ENCODE data around the gene RNASE11. TPM values are rescaled to one million over a fixed set of nuclear protein-coding genes. Genes with fewer than 3 reads are reported as not detected.
"Not testable (repeated sequence)": the region's sequence is repeated elsewhere in the genome, so short reads cannot be mapped to it uniquely, and the experiment has no call there.

The RNASE11 gene
- total RNA-seq, 1 donor from 2014 or later: not detected

DNA sequence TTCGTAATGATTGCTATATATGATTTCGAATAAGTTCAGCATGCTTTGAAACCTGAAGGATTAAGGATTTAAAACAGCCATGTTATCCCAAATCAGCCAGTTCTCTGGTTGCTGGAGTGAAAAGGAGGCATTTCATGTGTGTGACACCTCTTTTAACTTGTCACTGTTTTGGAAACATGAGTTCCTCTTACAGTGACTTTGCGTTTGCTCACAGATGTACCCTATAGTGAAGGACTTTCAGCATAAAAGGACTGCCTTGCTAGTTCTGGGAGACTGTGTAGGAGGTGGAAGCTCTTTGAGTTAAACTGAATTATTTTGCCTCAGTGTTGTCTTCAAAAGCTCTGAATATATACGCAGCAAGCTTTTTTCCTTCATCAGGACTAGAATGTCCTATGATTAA is 7.6 kb downstream of the RNASE11 start:
- ATAC-seq: no peak

DNA sequence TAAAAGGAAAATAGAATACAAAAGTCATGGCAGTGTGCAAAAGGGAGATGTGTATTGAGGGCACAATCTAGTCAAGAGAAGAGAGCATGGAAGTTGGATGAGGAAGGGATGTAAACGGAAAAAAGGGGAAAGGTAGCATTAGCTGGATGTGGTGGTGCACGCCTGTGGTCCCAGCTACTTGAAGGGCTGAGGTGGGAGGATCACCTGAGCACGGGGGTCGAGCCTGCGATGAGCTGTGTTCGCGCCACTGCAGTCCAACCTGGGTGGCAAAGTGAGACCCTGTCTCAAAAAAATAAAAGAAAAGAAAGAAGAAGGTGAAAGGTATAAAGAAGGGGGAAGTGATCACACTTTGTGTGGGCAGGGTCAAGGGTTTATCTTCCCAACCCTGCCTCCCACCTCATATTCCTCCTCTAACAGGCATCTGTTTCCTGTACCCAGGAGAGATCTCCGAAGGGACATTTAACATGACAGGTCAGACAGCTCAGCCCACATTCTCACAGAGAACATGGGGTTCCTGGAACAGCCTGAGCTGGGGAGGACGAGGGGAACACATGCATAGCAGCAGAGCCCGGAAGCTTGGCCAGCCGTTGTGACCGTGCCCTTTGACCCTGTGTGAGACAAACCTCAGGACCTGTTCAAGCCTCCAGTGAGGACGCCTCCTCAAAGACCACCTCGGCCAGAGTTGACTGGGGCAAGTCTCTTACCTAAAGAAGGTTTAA is 8.9 kb downstream of the RNASE11 start:
- no peak for ATAC-seq

DNA sequence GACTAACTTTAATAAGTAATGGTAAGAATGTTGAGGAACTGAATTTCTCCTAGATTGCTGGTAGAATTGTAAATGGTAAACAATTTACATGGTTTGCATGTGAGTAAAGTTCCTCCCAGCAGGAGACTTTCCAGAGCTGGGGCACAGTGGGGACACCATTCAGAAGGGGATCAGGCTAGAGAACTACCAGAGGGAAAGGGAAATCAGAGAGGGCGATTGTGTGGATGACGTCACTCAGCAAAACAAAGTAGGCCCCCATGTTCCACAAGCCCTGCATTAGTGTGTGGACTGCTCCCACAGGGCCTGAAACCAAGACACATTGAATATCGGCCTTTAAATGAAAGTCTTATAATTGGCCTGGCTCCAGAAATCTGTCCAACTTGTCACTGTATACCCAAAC is 9.5 kb downstream of the RNASE11 start:
- ATAC-seq: no peak

DNA sequence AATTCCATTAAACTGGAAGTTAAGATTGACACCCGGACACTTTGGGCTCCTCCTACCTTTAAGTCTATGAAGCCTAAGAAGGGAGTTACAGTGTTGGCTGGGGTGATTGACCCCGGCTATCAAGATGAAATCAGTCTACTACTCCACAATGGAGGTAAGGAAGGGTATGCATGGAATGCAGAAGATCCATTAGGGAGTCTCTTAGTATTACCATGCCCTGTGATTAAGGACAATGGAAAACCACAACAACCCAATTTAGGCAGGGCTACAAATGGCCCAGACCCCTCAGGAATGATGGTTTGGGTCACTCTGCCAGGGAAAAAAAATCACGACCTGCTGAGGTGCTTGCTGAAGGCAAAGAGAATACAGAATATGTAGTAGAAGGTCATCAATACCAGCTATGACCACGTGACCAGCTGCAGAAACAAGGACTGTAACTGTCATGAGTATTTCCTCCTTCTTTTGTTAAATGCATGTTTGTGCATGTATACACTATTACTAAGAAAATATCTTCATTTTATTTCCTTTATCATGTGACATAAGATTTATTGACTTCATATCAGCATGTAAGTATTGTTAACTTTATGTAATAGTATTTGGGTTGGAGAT is 15.3 kb downstream of the RNASE11 start:
- not testable (repeated sequence) for ATAC-seq

DNA sequence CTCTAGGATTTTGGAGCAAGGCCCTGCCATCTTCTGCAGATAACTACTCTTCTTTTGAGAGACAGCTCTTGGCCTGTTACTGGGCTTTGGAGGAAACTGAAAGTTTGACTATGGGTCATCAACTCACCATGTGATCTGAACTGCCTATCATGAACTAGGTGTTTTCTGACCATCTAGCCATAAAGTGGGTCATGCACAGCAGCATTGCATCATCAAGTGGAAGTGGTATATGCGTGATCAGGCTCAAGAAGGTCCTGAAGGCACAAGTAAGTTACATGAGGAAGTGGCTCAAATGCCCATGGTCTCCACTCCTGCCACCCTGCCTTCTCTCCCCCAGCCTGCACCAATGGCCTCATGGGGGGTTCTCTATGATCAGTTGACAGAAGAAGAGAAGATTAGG is 17.1 kb downstream of the RNASE11 start:
- not testable (repeated sequence) for ATAC-seq

DNA sequence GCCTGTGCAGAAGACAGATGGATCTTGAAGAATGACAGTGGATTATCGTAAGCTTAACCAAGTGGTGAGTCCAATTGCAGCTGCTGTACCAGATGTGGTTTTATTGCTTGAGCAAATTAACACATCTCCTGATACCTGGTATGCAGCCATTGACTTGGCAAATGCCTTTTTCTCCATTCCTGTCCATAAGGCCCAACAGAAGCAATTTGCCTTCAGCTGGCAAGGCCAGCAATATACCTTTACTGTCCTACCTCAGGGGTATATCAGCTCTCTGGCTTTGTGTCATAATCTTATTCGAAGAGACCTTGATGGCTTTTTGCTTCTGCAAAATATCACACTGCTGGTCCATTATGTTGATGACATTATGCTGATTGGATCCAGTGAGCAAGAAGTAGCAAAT is 17.9 kb downstream of the RNASE11 start:
- not testable (repeated sequence) for ATAC-seq

DNA sequence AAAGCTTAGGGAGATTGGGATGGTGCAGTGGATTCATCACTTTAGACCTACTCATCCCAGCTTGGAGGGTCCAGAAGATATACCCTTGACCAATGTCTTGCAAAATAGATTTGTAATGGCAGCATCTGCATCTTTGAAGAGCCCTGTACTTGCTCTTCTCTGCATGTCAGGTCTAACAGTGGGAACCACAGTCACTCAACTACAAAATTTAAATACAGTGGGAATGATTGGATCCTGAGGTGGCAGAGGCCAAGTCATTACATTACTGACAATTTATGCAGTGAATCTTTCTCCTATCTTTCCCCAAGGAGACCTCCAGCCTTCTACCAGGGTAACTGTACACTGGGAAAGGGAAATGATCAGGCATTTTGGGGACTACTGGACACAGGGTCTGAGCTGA is 18.7 kb downstream of the RNASE11 start:
- ATAC-seq: no peak

DNA sequence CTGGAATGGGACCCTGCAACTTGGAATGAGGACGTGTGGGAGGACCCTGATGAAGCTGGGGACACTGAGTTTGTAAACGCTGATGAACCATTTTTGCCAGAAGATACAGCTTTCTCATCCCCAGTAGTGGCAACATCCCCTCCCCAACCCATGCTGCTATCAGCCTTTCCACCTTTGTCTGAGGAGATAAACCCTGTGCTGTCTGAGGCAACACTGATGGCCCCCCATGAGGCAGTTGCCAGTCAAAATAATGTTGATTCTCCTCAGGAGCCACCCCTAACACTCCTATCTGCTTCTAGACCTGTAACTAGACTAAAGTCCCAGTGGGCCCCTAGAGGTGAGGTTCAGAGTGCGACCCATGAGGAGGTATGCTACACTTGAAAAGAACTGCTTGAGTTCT is 19.4 kb downstream of the RNASE11 start:
- ATAC-seq: no peak

DNA sequence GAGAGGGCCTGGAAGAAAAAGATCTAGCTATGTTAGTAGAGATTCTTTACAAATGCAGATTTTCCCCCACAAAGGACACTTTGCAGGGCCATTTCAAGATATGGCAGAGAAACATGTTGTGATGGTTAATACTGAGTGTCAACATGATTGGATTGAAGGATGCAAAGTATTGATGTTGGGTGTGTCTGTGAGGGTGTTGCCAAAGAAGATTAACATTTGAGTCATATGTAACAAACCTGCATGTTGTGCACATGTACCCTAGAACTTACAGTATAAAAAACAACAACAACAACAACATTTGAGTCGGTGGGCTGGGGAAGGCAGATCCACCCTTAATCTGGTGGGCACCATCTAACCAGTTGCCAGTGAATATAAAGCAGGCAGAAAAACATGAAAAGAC is 20.6 kb downstream of the RNASE11 start:
- not testable (repeated sequence) for ATAC-seq

DNA sequence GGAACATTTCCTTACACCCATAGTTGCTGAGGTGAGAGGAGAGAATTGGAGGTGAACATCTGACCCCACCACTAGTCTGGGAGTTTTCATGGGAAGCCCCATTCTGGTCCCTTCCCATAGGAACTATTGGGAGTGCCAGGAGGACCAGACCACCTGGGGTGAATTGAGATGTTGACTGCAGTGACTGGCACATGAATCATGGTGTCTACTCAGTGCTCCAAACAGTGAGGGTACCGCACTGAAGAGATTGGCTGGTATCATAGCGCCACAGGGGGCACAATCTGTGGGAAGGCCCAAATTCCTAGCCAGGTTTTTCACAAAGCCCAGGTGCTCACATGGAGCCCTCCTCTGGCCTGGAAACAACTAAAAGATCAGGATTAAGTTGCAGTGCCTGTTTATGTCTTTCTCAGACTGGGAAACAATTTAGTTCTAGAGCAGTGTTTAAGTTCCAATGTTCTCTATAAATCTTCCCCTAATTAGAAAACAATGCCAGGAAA is 23.3 kb downstream of the RNASE11 start:
- ATAC-seq: no peak

DNA sequence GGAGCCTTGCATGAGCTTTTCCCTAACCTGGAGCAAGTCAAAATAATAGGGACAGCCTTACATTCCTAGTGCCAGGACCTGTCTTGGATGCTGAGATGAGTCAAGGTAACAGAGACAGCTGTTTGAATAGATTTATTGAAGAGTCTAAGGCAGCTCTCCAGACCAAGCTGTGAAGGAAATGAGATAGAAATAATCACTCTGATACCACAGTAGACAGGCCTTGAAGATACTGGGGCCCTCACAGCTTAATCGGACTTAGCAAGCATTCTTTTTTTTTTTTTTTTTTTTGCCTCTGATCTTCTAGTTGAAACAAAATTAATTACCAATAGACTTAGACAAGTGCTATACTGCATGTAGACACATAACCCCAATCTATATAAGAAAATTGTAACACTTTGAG is 23.8 kb downstream of the RNASE11 start:
- no peak for ATAC-seq

DNA sequence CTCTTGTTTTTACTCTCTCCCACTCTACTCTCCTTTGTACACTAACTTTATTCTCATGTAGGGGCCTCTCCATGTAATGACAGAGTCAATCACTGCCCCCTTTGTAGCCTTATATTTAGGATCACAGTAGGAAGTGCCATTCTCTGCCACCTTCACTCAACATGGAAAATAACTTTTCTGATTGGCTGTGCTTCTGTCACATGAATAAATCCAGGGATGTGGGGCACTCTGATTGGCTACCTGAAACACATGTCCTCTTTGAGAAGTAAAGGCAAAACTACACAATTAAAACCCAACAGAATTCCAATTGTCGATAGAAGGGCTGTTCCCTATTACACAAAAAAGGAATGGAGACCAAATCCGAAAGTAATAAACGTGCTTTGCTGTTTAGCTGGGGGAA is 26.8 kb downstream of the RNASE11 start, which contains the start of gene RNASE9:
RNASE9 (minus strand) TSS at position 87 of the 400 bp plus-strand sequence.
- no peak for ATAC-seq

DNA sequence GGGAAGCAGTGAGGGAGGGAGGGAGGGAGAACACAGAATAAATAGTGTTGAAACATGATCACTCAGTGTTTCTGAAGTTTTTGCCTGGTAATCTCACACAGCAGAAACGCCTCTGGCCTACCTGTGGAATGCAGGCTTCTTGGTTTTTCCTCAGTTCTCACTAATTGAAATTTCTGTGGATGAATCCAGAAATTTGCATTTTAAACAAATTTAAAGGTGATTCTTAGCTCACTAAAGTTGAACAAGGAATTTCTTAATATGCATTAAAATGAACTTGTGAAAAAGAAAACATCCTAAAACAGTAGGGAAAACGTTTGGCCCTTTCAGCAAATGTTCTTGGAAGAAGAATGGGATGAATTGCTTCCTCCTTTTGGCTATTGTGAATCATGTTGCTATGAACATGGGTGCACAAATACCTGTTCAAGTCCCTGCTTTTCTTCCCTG is 28.3 kb downstream of the RNASE11 start:
- no peak for ATAC-seq

DNA sequence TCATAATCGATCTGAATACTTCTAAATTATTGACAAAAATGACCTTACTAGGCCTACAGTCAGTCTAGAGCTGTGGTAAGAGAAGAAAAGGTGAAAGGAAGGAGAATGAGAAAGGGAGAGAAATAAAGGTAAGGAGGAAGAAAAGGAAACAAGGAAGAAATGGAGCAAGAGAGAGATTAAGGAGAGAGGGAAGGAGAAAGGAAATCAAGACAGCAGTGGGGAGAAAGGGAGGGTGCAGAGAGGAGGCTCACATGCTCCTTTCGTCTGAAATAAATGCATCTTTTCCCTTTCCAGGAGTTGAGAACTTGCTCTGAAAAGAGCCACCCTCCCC is 30.6 kb downstream of the RNASE11 start:
- no peak for ATAC-seq

DNA sequence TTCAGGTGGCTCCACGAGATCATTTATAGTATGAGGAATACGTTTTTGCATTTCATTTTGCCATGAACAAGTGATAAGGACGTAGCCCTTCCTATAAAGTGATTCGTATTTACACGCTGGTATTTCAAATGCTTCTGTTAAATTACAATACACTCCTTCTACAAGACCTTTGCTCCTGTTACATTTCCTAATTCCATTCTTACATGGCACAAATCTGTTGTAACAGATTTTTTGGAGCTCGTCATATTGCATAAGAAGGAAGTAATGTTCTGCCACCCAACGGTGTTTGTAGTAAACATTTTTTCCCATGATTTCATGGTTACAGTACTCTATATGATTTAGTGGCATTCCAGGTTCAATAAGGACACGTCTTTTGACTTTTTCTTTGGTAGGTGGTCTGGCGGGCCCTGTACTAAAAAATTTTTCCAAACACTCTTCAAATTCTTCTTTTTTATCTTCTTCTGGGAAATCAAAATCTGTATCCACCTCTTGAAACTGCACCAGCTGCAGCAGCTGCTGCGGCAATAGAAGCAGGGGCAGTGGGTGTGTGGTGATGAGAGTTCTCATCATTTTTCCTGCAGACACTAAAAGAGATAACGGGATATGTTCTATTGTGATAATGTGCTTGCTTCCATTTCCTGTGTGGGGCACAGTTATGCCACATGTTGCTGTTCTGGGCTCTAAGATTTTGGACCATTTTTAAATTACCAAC is 31.1 kb downstream of the RNASE11 start:
- no peak for ATAC-seq

DNA sequence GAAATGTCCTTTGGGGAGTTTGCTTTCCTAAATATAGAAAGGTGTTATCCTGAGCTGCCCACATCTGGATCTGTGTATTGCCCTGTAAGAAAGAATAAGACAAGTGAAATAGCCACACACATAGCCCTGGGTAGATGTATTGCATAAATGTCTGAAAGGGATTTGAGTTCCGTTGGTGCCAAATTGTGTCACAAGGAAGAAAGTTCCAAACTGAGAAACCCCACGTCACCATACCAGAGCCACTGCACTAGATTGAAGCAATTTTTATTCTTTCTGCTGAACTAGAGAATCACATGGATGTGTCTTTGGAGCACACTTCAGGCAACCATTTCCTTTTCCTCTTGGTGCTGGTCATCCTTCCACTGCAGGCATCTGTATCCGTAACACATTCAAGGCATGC is 32.0 kb downstream of the RNASE11 start:
- ATAC-seq: no peak

DNA sequence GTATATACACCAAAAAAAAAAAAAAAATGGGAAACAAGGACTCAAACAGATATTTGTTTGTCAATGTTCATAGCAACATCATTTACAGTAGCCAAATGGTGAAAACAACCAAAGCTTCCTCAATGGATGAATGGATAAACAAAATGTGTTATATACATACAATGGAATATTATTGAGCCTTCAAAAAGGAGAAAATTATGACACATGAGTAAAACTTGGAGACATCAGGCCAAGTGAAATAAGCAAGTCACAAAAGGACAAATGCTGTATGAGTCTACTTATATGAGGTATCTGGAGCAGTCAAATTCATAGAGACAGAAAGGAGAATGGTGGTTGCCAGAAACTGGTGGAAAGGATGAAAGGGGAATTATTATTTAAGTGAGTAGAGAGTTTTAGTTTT is 34.8 kb downstream of the RNASE11 start:
- no peak for ATAC-seq

DNA sequence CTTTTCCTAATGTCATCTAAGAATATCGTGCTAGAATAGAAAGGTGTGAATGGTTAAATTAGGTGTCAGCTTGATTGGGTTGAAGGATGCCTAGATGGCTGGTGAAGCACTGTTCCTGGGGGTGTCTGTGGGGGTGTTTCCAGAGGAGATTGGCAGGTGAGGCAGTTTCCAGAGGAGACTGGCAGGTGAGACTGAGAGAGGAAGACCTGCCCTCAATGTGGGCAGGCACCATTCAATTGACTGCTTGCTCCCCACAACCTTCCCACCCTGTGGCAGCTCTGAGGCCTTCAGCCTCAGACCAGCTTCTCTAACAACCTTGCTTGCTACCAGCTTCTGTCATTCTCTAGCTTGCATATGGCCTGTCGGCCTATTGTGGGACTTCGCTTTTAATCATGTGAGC is 36.2 kb downstream of the RNASE11 start:
- ATAC-seq: no peak

DNA sequence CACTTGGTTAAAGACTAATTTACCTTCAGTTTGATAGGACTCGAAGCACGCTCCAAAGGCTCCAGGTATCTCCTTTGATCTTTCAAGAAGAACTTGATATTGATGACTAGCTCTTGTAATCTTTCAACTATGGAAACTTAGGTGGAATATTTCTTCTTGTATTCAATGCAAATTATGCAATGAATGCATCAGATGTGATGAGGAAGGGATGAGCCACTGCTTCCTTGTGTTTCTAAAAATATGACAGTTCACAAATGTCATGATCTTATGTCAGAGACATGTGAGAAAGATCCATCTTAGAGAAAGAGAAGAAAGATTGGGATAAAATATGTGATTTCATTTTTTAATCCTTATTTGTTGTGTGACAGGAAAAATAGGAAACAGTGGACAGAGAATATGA is 36.9 kb downstream of the RNASE11 start:
- ATAC-seq: no peak

DNA sequence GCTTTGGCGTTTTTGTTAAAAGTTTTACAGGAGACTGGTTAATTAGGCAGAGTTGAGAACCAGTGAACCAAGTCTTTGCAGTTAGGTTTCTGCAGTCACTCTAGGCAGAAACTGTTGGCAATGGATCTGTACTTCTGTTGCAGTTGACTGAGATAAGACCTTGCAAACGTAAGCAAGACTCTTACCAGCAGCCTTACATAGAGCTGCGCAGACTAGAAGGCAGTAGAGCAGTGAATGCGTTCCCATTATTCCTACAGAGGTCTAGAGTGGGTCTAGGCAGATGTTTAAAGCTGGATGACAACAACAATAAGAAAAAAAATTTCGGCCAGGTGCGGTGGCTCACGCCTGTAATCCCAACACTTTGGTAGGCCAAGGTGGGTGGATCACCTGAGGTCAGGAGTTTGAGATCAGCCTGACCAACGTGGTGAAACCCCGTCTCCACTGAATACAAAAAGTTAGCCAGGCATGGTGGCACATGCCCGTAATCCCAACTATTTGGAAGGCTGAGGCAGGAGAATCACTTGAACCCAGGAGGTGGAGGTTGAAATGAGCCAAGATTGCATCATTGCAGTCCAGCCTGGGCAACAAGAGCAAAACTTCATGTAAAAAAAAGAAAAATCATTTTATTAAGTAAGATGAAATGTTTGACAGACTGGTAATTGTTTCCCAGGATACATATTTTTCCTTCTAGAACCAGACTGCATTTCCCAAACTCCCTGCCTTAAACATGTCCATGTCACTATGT is 39.2 kb downstream of the RNASE11 start:
- no peak for ATAC-seq

DNA sequence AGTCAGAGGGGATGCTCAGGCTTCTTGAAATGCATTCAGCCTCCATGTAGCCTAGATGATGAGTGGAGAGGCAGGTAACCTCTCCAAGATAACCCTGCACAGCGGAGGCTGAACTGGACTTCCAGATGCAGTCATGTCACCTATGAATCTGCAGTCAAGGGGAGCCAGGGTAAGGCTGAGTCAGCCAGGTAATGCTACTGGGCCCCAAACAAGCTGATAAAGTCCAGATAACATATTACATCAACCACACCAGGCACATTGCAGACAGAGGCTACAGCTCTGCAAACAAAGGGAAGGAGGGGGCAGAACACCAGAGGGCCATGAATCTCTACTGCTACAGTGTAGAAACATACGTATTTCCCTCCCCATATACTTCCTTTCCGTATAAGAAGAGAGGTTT is 40.9 kb downstream of the RNASE11 start:
- ATAC-seq: no peak

DNA sequence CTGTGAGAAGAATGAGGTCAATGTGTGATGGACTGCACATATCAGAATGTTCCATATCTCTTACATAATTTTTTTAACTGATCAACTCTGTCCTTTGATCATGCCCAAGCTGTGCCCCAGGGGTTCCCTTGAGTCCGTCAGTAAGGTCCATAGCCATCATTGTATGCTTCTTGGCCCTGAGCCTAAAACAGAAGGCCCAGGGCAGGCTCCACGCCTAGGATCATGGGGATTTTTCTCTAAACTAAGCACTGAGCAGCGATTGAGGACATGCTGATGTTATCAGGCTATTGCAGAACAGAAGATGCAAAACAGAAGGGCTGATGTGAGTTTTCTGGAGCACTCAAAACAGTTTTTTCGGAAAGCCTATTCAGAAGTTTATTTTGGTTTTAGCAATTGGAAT is 47.9 kb downstream of the RNASE11 start:
- no peak for ATAC-seq
